GM06990 (cell line): ENCODE data around the gene ABLIM3.

Source experiments
- DNase-seq: peaks from one replicate; pipeline ENCODE4 v3.0.0-alpha.2; 2011; ENCODE audit not compliant: insufficient read length; ENCODE audit errors: extremely low read depth
- H3K27me3 ChIP-seq: replicated peaks from 2 replicates; pipeline ENCODE4 v1.6.0; 2011; ENCODE audit warnings: low read length; ENCODE audit not compliant: control insufficient read depth, insufficient read depth
- H3K36me3 ChIP-seq: 2 replicates; pipeline ENCODE4 v1.5.1; 2011; ENCODE audit warnings: low read length; ENCODE audit not compliant: control insufficient read depth, insufficient read depth
- H3K4me3 ChIP-seq: replicated peaks from 2 replicates; pipeline ENCODE4 v1.5.1; 2011; ENCODE audit warnings: low read depth, mild to moderate bottlenecking, control low read depth, low read length
- TF ChIP-seq, protein P1 (sequence below): IDR thresholded peaks from 2 replicates; pipeline ENCODE4 v1.5.1; 2011; ENCODE audit warnings: low read length, control low read depth, mild to moderate bottlenecking, inconsistent platforms; ENCODE audit not compliant: insufficient read depth, poor library complexity, severe bottlenecking

Gene ABLIM3

DNA sequence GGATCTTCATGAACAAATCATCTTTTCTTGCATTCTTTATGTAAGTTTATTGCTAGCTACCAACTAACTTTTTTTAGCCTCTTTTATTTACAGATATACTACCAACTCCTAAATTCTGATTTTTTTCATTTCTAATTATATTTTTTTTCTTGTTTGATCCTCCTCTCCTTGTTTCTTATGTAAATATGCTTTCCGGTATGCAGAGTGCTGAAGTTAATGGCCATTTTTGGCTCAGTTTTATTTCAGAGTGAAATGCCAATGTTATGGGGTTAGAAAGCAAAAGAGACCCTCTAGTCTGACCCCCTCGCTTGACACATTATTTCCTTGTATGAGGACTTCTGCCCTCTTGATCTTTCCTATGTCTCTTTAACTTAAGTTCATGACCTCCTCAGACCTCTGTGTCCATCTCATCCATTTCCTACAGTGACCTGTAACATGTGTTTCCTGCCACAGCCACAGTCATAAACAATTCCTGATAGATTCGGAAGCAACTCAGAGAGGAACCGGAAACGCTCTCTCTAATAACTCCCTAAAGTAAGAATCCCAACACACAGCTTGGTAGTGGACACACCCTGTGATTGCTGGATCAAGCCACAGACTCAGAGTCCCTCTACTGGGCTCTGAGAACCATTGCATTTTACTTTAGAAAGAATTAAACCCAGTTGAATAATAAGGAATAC lies 87.5 kb downstream of the ABLIM3 start:
- H3K36me3 ChIP-seq: no peaks in the 10 kb centered on the region
- no peaks in the 10 kb centered on the region; the same call in 1 of the 2 replicates for H3K27me3 ChIP-seq
- DNase-seq: no peak
- TF ChIP-seq, protein P1, sequence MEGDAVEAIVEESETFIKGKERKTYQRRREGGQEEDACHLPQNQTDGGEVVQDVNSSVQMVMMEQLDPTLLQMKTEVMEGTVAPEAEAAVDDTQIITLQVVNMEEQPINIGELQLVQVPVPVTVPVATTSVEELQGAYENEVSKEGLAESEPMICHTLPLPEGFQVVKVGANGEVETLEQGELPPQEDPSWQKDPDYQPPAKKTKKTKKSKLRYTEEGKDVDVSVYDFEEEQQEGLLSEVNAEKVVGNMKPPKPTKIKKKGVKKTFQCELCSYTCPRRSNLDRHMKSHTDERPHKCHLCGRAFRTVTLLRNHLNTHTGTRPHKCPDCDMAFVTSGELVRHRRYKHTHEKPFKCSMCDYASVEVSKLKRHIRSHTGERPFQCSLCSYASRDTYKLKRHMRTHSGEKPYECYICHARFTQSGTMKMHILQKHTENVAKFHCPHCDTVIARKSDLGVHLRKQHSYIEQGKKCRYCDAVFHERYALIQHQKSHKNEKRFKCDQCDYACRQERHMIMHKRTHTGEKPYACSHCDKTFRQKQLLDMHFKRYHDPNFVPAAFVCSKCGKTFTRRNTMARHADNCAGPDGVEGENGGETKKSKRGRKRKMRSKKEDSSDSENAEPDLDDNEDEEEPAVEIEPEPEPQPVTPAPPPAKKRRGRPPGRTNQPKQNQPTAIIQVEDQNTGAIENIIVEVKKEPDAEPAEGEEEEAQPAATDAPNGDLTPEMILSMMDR: no peak
- no peak overlapping the region for H3K4me3 ChIP-seq

DNA sequence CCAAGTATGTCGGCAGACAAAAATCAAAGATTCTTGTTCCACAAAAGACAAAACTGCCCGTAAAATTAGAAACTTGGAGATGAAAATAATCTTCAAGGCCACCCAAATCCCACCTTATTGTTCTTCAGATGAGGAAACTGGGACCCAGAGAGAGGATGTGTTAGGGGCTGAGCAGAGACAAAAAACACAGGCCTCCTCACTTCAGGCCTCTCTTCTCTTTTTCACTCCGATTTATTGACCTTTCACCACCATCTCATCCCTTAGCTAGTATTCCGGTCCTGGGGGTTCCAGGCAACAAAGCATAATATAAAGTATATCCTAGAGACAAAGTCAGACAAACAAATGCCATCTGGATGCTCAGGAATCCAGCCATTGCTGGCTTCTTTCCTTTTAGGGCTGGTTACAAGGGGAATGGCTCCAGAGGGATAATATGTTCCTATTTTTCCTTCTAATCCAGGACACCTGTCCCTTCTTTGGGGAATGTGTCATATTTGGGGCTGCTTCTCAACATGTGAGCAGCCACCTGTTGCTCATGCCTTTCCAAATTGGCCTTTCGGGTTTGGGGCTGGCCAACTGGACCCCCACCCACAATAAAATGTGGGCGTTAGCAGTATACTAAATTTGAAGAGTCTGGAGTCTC lies 88.1 kb downstream of the ABLIM3 start:
- Histone ChIP-seq H3K27me3 (no peaks in the 10 kb centered on the region; the same call in 1 of the 2 replicates), H3K4me3 (no peak overlapping the region), H3K36me3 (no peaks in the 10 kb centered on the region)
- no peak for DNase-seq
- TF ChIP-seq, protein P1: no peak

DNA sequence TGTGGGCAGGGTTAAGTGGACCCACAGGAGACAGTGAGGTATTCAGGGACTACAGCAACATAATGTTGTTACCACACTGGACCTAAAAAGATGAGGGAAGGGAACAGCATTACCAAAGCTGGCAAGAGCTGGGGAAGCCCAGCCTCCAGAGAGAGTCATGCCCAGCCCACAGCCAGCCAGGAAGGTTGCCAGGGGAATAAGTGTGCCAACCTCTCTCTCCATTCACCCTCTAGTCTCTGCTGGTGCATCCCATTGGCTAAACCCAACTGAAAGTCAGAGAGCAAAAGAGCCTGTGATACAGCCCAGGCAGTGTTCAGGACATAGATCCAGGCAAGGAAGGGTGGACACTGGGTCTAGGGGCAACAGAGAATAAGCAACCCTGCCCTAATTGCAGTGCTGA lies 94.5 kb downstream of the ABLIM3 start:
- no peak for DNase-seq
- no peak overlapping the region for H3K4me3 ChIP-seq

DNA sequence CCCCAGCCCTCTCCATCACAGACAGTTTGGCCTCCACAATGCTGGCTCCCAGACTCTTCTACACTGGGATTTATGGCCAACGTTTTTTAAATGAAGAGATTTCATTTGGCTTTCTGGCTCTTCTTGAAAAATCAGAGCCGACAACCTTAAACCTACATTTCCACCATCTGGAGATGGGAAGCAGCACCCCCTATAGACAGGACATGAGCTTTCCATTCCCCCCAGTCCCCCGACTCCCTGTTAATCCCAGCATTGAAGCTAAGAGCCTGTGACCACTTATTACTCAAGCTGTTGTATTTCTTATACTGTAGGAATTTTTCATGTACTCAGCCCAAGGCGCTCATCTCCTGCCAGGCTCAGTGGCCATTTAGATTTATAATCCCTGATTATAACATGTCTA lies 96.4 kb downstream of the ABLIM3 start:
- DNase-seq: no peak
- Histone ChIP-seq H3K36me3 (no peaks in the 10 kb centered on the region), H3K4me3 (no peak overlapping the region), H3K27me3 (peaks cover 3% of the 10 kb centered on the region)
- TF ChIP-seq, protein P1: no peak

More for the DNA sequence above, 94.5 kb downstream of the ABLIM3 start:
- TF ChIP-seq, protein P1: no peak
- H3K27me3 ChIP-seq: no peaks in the 10 kb centered on the region; the same call in 1 of the 2 replicates
- no peaks in the 10 kb centered on the region for H3K36me3 ChIP-seq

DNA sequence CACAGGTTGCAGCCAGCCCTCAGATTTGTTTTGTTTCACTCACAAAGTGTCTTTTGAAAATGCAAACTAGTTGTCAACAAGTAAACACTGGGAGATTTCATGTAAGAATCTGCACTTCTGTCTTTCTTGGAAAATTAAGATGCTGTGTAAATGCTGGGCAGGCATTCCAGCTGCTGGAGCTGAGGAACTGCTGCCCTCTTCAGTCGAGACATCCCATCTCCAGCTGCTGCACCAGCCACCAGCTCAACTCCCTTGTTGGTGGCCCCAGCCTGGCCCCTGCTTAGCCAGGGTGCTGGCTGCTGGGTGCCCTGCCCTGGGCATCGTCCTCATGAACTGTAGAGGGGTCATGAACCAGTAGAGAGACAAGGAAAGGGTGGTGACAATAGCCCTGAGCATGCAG lies 97.2 kb downstream of the ABLIM3 start:
- H3K4me3 ChIP-seq: no peak overlapping the region
- TF ChIP-seq, protein P1: no peak
- no peak for DNase-seq
- H3K27me3 ChIP-seq: peaks cover 3% of the 10 kb centered on the region
- no peaks in the 10 kb centered on the region for H3K36me3 ChIP-seq
